ENCODE measurements around the gene COMMD1. TPM values are rescaled to one million over a fixed set of nuclear protein-coding genes. Genes with fewer than 3 reads are reported as not detected.
A peak's percentile ranks its signal among the peaks of the same experiment; 100 is the strongest.

Gene COMMD1
- total and polyA plus RNA-seq, 2 experiments from 2014 or later, result 54.9 to 83.7 TPM

DNA sequence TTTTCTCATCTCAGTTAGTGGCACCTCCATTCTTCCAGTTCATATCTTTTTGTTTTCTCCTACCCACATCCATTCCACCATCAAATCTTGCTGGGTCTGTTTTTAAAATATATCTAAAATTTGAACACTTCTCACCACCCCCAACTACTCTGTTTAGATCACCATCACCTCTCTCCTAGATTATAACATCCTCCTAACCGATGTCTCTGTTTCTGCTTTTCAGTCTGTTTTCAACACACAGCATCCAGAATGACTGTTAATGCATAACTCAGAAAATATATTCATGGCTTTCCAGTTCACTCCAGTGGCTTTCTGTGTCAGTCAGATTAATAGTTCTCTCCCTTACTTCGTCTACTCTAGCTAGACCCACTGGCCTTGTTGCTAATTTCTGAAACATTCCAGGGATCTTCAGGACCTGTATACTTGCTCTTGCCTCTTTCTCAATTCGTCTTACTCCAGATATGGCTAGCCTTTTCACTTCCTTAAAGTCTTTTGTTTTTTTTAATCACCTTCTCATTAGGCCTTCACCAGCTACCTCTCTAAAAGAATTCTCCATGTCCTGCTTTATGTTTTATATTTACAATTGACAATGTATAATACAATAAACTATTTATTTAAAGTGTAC is 105.3 kb downstream of the COMMD1 start:
- no peaks in the 10 kb centered on the region for H3K36me3 Mint-ChIP-seq (ENCODE audit: low read depth)
- no peak for TF ChIP-seq EZH2 (IDR thresholded peaks at IDR 0.05; ENCODE audit: low read depth, unreplicated experiment)
- TF ChIP-seq, protein P1, sequence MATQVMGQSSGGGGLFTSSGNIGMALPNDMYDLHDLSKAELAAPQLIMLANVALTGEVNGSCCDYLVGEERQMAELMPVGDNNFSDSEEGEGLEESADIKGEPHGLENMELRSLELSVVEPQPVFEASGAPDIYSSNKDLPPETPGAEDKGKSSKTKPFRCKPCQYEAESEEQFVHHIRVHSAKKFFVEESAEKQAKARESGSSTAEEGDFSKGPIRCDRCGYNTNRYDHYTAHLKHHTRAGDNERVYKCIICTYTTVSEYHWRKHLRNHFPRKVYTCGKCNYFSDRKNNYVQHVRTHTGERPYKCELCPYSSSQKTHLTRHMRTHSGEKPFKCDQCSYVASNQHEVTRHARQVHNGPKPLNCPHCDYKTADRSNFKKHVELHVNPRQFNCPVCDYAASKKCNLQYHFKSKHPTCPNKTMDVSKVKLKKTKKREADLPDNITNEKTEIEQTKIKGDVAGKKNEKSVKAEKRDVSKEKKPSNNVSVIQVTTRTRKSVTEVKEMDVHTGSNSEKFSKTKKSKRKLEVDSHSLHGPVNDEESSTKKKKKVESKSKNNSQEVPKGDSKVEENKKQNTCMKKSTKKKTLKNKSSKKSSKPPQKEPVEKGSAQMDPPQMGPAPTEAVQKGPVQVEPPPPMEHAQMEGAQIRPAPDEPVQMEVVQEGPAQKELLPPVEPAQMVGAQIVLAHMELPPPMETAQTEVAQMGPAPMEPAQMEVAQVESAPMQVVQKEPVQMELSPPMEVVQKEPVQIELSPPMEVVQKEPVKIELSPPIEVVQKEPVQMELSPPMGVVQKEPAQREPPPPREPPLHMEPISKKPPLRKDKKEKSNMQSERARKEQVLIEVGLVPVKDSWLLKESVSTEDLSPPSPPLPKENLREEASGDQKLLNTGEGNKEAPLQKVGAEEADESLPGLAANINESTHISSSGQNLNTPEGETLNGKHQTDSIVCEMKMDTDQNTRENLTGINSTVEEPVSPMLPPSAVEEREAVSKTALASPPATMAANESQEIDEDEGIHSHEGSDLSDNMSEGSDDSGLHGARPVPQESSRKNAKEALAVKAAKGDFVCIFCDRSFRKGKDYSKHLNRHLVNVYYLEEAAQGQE (IDR thresholded peaks at IDR 0.05; ENCODE audit: unreplicated experiment), result no peak
- TF ChIP-seq EZH2phosphoT487 (IDR thresholded peaks at IDR 0.05; ENCODE audit: unreplicated experiment), result no peak
- no peak for TF ChIP-seq CREB1 (CRISPR knock-in tag; IDR thresholded peaks at IDR 0.05; ENCODE audit: low read depth)
- no peak for TF ChIP-seq JUNB (IDR thresholded peaks at IDR 0.05; ENCODE audit: unreplicated experiment)
- Histone ChIP-seq H4K20me1 (replicated peaks; ENCODE audit: insufficient read depth) (no peaks in the 10 kb centered on the region), H3K4me2 (no peak overlapping the region), H3K4me1 (ENCODE audit: insufficient read depth) (no peaks in the 10 kb centered on the region), H3F3A (replicated peaks; ENCODE audit: low read depth) (no peaks in the 10 kb centered on the region), H3K36me3 (ENCODE audit: insufficient read depth) (no peaks in the 10 kb centered on the region), H3K4me3 (no peak overlapping the region), H2AFZ (no peak overlapping the region), H3K79me2 (replicated peaks; ENCODE audit: insufficient read depth) (no peaks in the 10 kb centered on the region), H3K27me3 (ENCODE audit: insufficient read depth) (no peaks in the 10 kb centered on the region), H3K9me2 (ENCODE audit: insufficient read depth) (no peaks in the 10 kb centered on the region), H3K27ac (ENCODE audit: low read depth) (0 out of 2 replicates have a peak overlapping the region, but pooled peaks have one; percentile 9)
- peaks cover 3% of the 10 kb centered on the region for H3K27me3 Mint-ChIP-seq (ENCODE audit: insufficient read depth, low read depth, poor library complexity)
- peaks cover 10% of the 10 kb centered on the region for H3K4me1 Mint-ChIP-seq
- ATAC-seq, result no peak
- H3K4me3 Mint-ChIP-seq, result no peak overlapping the region
- no peaks in the 10 kb centered on the region for H3K9me3 Mint-ChIP-seq
- no peak for DNase-seq (ENCODE audit: low spot score)
- H3K27ac Mint-ChIP-seq, result no peak overlapping the region

DNA sequence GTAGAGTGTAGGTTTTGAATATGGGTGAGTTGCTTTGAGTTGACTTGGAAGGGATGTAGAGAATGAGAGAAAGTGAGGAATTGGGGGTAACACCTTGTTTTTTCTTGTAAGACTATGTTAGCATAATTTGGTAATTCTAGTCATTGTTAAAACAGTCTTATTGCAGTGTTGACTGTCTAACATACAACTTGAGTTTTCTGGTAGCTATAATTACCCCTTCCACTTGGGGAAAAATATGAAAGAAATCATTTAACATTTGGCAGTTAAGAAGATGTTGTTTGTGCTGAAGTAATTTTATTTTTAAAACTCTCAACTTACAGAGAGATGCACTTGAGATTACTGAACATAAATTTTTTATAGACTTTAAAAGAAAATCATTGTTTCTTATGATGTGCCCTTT is 108.2 kb downstream of the COMMD1 start:
- DNase-seq (ENCODE audit: low spot score), result no peak
- Mint-ChIP-seq H3K4me1 (peaks cover 10% of the 10 kb centered on the region), H3K27ac (no peak overlapping the region), H3K4me3 (no peak overlapping the region), H3K27me3 (ENCODE audit: insufficient read depth, low read depth, poor library complexity) (peaks cover 3% of the 10 kb centered on the region), H3K9me3 (no peaks in the 10 kb centered on the region), H3K36me3 (ENCODE audit: low read depth) (no peaks in the 10 kb centered on the region)
- ATAC-seq, result no peak
- Histone ChIP-seq H3K9me2 (ENCODE audit: insufficient read depth) (no peaks in the 10 kb centered on the region), H3K27me3 (ENCODE audit: insufficient read depth) (no peaks in the 10 kb centered on the region), H3K27ac (ENCODE audit: low read depth) (no peak overlapping the region), H3K79me2 (replicated peaks; ENCODE audit: insufficient read depth) (no peaks in the 10 kb centered on the region), H3K36me3 (ENCODE audit: insufficient read depth) (no peaks in the 10 kb centered on the region), H3K4me3 (no peak overlapping the region), H4K20me1 (replicated peaks; ENCODE audit: insufficient read depth) (no peaks in the 10 kb centered on the region), H3K4me2 (no peak overlapping the region), H3K4me1 (ENCODE audit: insufficient read depth) (no peaks in the 10 kb centered on the region), H3F3A (replicated peaks; ENCODE audit: low read depth) (no peaks in the 10 kb centered on the region), H2AFZ (no peak overlapping the region)
- TF ChIP-seq, protein P2, sequence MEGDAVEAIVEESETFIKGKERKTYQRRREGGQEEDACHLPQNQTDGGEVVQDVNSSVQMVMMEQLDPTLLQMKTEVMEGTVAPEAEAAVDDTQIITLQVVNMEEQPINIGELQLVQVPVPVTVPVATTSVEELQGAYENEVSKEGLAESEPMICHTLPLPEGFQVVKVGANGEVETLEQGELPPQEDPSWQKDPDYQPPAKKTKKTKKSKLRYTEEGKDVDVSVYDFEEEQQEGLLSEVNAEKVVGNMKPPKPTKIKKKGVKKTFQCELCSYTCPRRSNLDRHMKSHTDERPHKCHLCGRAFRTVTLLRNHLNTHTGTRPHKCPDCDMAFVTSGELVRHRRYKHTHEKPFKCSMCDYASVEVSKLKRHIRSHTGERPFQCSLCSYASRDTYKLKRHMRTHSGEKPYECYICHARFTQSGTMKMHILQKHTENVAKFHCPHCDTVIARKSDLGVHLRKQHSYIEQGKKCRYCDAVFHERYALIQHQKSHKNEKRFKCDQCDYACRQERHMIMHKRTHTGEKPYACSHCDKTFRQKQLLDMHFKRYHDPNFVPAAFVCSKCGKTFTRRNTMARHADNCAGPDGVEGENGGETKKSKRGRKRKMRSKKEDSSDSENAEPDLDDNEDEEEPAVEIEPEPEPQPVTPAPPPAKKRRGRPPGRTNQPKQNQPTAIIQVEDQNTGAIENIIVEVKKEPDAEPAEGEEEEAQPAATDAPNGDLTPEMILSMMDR (conservative IDR thresholded peaks at IDR 0.05; ENCODE audit: low read depth in 2 of 2), result no peak
- TF ChIP-seq ZNF331 (CRISPR knock-in tag; IDR thresholded peaks at IDR 0.05; ENCODE audit: low read depth) (no peak), CREB1 (CRISPR knock-in tag; IDR thresholded peaks at IDR 0.05; ENCODE audit: low read depth) (no peak), EZH2 (IDR thresholded peaks at IDR 0.05; ENCODE audit: low read depth, unreplicated experiment) (no peak), NANOG (IDR thresholded peaks at IDR 0.05; ENCODE audit: borderline replicate concordance) (no peak), JUNB (IDR thresholded peaks at IDR 0.05; ENCODE audit: unreplicated experiment) (no peak)

All from GM23338 (cell line).